HepG2 (cell line): Measurements from ENCODE around the gene DNAJC18. TPM values are rescaled to one million over a fixed set of nuclear protein-coding genes. Genes with fewer than 3 reads are reported as not detected.
A peak's percentile ranks its signal among the peaks of the same experiment; 100 is the strongest.

Experiments
- DMAP1 ChIP-seq: IDR thresholded peaks from 2 replicates; pipeline ENCODE4 v1.6.1; 2016
- GATAD1 ChIP-seq: IDR thresholded peaks from 2 replicates; pipeline ENCODE4 v1.6.1; 2016; ENCODE audit warnings: missing genetic modification reagents, missing compliant biosample characterization
- GATAD2A ChIP-seq: IDR thresholded peaks from 2 replicates; pipeline ENCODE4 v1.6.1; 2016
- GRHL1 ChIP-seq: sonication (generic); formaldehyde crosslinking; conservative IDR thresholded peaks from 2 replicates; pipeline ENCODE4 v1.8.0; 2022; ENCODE audit warnings: missing genetic modification reagents
- KMT2A ChIP-seq: sonication (generic); formaldehyde crosslinking; IDR thresholded peaks from 2 replicates; pipeline ENCODE4 v1.4.0; 2020; ENCODE audit warnings: missing genetic modification reagents
- KMT2B ChIP-seq: IDR thresholded peaks from 2 replicates; pipeline ENCODE4 v1.6.1; 2016; ENCODE audit warnings: missing genetic modification reagents, missing compliant biosample characterization
- POLR2G ChIP-seq: fragments of 200-400 bp; formaldehyde crosslinking; IDR thresholded peaks from 2 replicates; pipeline ENCODE4 v1.6.1; 2018; ENCODE audit warnings: mild to moderate bottlenecking, low read depth, low read length, moderate library complexity
- RXRB ChIP-seq: IDR thresholded peaks from 2 replicates; pipeline ENCODE4 v1.6.1; 2016; ENCODE audit warnings: borderline replicate concordance, missing genetic modification reagents, missing compliant biosample characterization
- STAG1 ChIP-seq: sonication (generic); formaldehyde crosslinking; IDR thresholded peaks from 2 replicates; pipeline ENCODE4 v1.4.0; 2020; ENCODE audit warnings: missing genetic modification reagents
- TFDP2 ChIP-seq: sonication (generic); formaldehyde crosslinking; IDR thresholded peaks from 2 replicates; pipeline ENCODE4 v1.4.0; 2020; ENCODE audit warnings: missing genetic modification reagents
- ZGPAT ChIP-seq: IDR thresholded peaks from 2 replicates; pipeline ENCODE4 v1.6.1; 2016; ENCODE audit warnings: mild to moderate bottlenecking
- ZNF678 ChIP-seq: sonication (generic); formaldehyde crosslinking; IDR thresholded peaks from 2 replicates; pipeline ENCODE4 v1.4.0; 2020; ENCODE audit warnings: mild to moderate bottlenecking, missing genetic modification reagents
- ZNF777 ChIP-seq: sonication (generic); formaldehyde crosslinking; IDR thresholded peaks from 2 replicates; pipeline ENCODE4 v1.4.0; 2020; ENCODE audit warnings: missing genetic modification reagents
- ZSCAN31 ChIP-seq: sonication (generic); formaldehyde crosslinking; IDR thresholded peaks from 2 replicates; pipeline ENCODE4 v1.5.0; 2020; ENCODE audit warnings: low read depth, mild to moderate bottlenecking, missing genetic modification reagents
- polyA plus RNA-seq, 8 experiments: library from polyadenylated mRNA; depleted of rRNA in 3 of 8; stranded (reverse) in 7 of 8; unstranded in 1 of 8; fragments of >200 nt; fragmentation: Illumina TruSeq in 4 of 8; extraction: Trizol in 4 of 8; gene quantifications; 2 replicates each; pipeline versions ENCODE4 v1.2.1 to v1.2.3, GENCODE V29; 2011 to 2016; ENCODE audit warnings: low read depth in 4 of 8, missing spikeins in 1 of 8, mixed read lengths in 1 of 8; ENCODE audit not compliant: insufficient read depth in 1 of 8
- total RNA-seq, 5 experiments: library from RNA; depleted of rRNA; stranded (reverse); fragments of >200 nt; fragmentation: Illumina TruSeq; extraction: Trizol; gene quantifications; 2 replicates each; pipeline ENCODE4 v1.2.3, GENCODE V29; 2016; ENCODE audit warnings: low read depth in 1 of 5
- TF ChIP-seq, protein P1 (sequence below): sonication (generic); formaldehyde crosslinking; IDR thresholded peaks from 2 replicates; pipeline ENCODE4 v1.8.0; 2022; ENCODE audit warnings: missing genetic modification reagents, mild to moderate bottlenecking, moderate library complexity, borderline replicate concordance
- TF ChIP-seq, protein P2 (sequence below): IDR thresholded peaks from 2 replicates; pipeline ENCODE4 v1.6.1; 2018; ENCODE audit warnings: missing genetic modification reagents, mild to moderate bottlenecking, missing compliant biosample characterization
- TF ChIP-seq, protein P3 (sequence below): sonication (generic); formaldehyde crosslinking; IDR thresholded peaks from 2 replicates; pipeline ENCODE4 v1.4.0; 2020; ENCODE audit warnings: missing genetic modification reagents, borderline replicate concordance

Gene DNAJC18
- total and polyA plus RNA-seq, 2 of the 13 experiments (the other 11 are each of a cell fraction or from before 2014, with no cell fraction given) = 6.5 to 6.6 TPM

DNA sequence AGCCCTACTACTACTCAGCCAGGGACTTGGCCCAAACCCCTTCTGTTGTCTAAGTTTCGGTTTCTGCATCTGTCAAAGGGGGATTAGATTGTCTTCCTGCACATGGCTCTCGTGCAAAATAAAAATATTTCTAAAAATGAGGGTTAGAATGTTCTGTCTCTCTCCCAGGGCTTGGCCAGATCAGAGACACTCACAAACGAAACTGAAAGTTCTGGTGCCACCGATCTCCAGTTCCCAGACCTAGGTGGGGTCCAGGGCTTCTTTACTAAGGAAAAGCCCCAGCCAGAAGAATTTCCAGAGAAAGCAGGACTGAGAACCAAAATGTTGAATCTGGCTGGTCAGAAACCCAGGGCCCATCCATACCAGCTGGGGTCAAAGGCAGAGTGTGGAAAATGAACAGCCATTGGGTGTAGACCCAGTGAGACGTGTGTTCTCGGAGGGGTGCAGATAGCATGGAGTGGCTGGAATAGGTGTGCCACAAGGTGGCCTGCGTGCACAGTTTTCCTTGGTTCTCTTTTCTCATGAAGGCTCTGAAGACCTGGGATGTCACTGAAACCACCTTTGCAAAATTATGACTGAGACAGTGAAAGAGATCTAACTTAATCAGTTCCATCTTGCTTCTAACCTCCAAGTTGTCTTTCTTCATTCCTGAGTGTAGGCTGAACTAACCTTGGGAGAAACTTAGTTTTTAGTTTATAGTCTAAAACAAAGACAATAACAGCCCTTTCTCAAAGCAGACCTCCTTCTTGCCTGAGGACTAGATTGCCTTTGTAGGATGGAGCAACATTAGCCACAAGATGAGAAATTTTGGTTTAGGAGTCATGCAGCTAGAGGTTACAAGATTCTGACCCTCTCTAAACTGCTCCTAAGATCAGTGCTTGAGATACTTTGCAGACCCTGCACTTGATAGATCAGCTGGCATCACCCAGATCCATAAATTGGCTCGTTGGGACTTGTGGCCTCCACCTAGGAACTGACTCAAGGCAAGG, 54.0 kb downstream of the DNAJC18 start (continued):
- TF ChIP-seq ZGPAT (CRISPR knock-in tag) (peak; percentile 45; the same call in 1 of the 2 replicates), ZNF777 (CRISPR knock-in tag) (0 out of 2 replicates have a peak, but pooled peaks have one; percentile 1), KMT2B (peak; percentile 80), GATAD1 (CRISPR knock-in tag) (peak; percentile 63), POLR2G (peak; percentile 69), RXRB (CRISPR knock-in tag) (peak; percentile 28; the same call in 1 of the 2 replicates), ZSCAN31 (CRISPR knock-in tag) (peak; percentile 42; the same call in 1 of the 2 replicates), GRHL1 (CRISPR knock-in tag) (no peak), TFDP2 (peak; percentile 45; the same call in 1 of the 2 replicates), STAG1 (CRISPR knock-in tag) (peak; percentile 79), DMAP1 (0 out of 2 replicates have a peak, but pooled peaks have one; percentile 45), ZNF678 (no peak), KMT2A (CRISPR knock-in tag) (0 out of 2 replicates have a peak, but pooled peaks have one; percentile 41), GATAD2A (CRISPR knock-in tag) (peak; percentile 46; the same call in 1 of the 2 replicates)
- TF ChIP-seq, protein P1, sequence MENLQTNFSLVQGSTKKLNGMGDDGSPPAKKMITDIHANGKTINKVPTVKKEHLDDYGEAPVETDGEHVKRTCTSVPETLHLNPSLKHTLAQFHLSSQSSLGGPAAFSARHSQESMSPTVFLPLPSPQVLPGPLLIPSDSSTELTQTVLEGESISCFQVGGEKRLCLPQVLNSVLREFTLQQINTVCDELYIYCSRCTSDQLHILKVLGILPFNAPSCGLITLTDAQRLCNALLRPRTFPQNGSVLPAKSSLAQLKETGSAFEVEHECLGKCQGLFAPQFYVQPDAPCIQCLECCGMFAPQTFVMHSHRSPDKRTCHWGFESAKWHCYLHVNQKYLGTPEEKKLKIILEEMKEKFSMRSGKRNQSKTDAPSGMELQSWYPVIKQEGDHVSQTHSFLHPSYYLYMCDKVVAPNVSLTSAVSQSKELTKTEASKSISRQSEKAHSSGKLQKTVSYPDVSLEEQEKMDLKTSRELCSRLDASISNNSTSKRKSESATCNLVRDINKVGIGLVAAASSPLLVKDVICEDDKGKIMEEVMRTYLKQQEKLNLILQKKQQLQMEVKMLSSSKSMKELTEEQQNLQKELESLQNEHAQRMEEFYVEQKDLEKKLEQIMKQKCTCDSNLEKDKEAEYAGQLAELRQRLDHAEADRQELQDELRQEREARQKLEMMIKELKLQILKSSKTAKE = no peak
- TF ChIP-seq, protein P2, sequence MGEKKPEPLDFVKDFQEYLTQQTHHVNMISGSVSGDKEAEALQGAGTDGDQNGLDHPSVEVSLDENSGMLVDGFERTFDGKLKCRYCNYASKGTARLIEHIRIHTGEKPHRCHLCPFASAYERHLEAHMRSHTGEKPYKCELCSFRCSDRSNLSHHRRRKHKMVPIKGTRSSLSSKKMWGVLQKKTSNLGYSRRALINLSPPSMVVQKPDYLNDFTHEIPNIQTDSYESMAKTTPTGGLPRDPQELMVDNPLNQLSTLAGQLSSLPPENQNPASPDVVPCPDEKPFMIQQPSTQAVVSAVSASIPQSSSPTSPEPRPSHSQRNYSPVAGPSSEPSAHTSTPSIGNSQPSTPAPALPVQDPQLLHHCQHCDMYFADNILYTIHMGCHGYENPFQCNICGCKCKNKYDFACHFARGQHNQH = peak; percentile 62
- TF ChIP-seq, protein P3, sequence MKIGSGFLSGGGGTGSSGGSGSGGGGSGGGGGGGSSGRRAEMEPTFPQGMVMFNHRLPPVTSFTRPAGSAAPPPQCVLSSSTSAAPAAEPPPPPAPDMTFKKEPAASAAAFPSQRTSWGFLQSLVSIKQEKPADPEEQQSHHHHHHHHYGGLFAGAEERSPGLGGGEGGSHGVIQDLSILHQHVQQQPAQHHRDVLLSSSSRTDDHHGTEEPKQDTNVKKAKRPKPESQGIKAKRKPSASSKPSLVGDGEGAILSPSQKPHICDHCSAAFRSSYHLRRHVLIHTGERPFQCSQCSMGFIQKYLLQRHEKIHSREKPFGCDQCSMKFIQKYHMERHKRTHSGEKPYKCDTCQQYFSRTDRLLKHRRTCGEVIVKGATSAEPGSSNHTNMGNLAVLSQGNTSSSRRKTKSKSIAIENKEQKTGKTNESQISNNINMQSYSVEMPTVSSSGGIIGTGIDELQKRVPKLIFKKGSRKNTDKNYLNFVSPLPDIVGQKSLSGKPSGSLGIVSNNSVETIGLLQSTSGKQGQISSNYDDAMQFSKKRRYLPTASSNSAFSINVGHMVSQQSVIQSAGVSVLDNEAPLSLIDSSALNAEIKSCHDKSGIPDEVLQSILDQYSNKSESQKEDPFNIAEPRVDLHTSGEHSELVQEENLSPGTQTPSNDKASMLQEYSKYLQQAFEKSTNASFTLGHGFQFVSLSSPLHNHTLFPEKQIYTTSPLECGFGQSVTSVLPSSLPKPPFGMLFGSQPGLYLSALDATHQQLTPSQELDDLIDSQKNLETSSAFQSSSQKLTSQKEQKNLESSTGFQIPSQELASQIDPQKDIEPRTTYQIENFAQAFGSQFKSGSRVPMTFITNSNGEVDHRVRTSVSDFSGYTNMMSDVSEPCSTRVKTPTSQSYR (CRISPR knock-in tag) = no peak
